ENCODE measurements around the gene OR5H2. TPM values are rescaled to one million over a fixed set of nuclear protein-coding genes. Genes with fewer than 3 reads are reported as not detected.

The OR5H2 gene
- total and polyA plus RNA-seq, 2 of the 8 experiments (the other 6 are each of a cell fraction or from before 2014, with no cell fraction given): not detected

DNA sequence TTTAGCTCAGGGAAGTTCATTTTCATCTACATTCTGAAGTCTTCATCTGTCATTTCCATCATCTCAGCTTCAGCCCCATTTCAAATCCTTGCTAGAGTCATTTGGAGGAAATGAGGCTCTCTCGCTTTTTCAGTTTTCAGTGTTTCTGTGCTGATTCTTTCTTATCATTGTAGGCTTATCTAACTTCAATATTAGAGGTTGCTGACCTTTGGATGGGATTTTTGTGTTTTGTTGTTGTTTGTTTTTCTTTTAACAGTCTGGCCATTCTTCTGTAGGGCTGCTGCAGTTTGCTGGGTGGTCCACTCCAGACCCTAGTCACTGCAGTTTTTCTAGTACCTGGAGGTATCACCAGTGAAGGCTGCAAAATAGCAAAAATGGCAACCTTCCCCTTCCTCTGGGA lies 8.6 kb downstream of the OR5H2 start:
- no peaks in the 10 kb centered on the region for H3K36me3 ChIP-seq (ENCODE audit: control insufficient read depth in 2 of 4, insufficient read depth in 4 of 4, low read length in 3 of 4)
- FAIRE-seq: no peak
- TF ChIP-seq TAF7 (optimal IDR thresholded peaks at IDR 0.05; ENCODE audit: borderline replicate concordance, low read depth, low read length): no peak
- TF ChIP-seq POLR2A (IDR thresholded peaks at IDR 0.05; ENCODE audit: control extremely low read depth in 1 of 2, low read depth in 2 of 2, low read length in 2 of 2): no peak
- TF ChIP-seq, protein P1, sequence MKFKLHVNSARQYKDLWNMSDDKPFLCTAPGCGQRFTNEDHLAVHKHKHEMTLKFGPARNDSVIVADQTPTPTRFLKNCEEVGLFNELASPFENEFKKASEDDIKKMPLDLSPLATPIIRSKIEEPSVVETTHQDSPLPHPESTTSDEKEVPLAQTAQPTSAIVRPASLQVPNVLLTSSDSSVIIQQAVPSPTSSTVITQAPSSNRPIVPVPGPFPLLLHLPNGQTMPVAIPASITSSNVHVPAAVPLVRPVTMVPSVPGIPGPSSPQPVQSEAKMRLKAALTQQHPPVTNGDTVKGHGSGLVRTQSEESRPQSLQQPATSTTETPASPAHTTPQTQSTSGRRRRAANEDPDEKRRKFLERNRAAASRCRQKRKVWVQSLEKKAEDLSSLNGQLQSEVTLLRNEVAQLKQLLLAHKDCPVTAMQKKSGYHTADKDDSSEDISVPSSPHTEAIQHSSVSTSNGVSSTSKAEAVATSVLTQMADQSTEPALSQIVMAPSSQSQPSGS (IDR thresholded peaks at IDR 0.05; ENCODE audit: low read length): no peak
- no peak for TF ChIP-seq CHD2 (IDR thresholded peaks at IDR 0.05; ENCODE audit: low read length)
- TF ChIP-seq SP2 (IDR thresholded peaks at IDR 0.05; ENCODE audit: low read length): no peak
- no peak for TF ChIP-seq CTCF (IDR thresholded peaks at IDR 0.05; ENCODE audit: control extremely low read depth in 1 of 3, insufficient read depth in 1 of 3, low read depth in 1 of 3, low read length in 3 of 3)
- no peak for TF ChIP-seq TAF1 (IDR thresholded peaks at IDR 0.05; ENCODE audit: low read depth, low read length)
- TF ChIP-seq SIRT6 (IDR thresholded peaks at IDR 0.05; ENCODE audit: low read length): no peak
- TF ChIP-seq YY1 (IDR thresholded peaks at IDR 0.05; ENCODE audit: low read depth, low read length): no peak
- no peak for TF ChIP-seq KDM1A (IDR thresholded peaks at IDR 0.05; ENCODE audit: borderline replicate concordance, low read length)
- no peak for TF ChIP-seq POLR2AphosphoS5 (IDR thresholded peaks at IDR 0.05; ENCODE audit: low read depth, low read length)

More for the DNA sequence above, 8.6 kb downstream of the OR5H2 start:
- no peaks in the 10 kb centered on the region for H3K9me3 ChIP-seq (ENCODE audit: insufficient read depth in 2 of 2, low read depth in 1 of 2, low read length in 1 of 2)
- H3K14ac ChIP-seq (ENCODE audit: insufficient read length): no peak overlapping the region
- 94% methylated on average over 1 of the region's 1 CpG; no CpG with 5 or more reads in 1 of the 2 experiments for WGBS, 2 experiments (ENCODE audit: extremely low coverage in 1 of 2, insufficient coverage in 1 of 2, insufficient read length in 1 of 2, insufficient replicate concordance in 2 of 2, low coverage in 1 of 2, low lambda C conversion rate in 2 of 2, missing lambda C conversion rate in 1 of 2)
- H4K91ac ChIP-seq (replicated peaks; ENCODE audit: insufficient read length, low read length): no peak overlapping the region
- no peak overlapping the region for H3K18ac ChIP-seq (ENCODE audit: extremely low read depth, low read length)
- H3K4me3 ChIP-seq (ENCODE audit: extremely low read depth in 1 of 4, insufficient read depth in 2 of 4, low read depth in 3 of 4, low read length in 4 of 4): no peak overlapping the region
- no peak overlapping the region for H3K23ac ChIP-seq (ENCODE audit: insufficient read length)
- H3K79me1 ChIP-seq (ENCODE audit: low read depth, low read length): no peaks in the 10 kb centered on the region
- no peak overlapping the region for H3K4me2 ChIP-seq (ENCODE audit: insufficient read depth in 1 of 2, low read depth in 2 of 2, low read length in 2 of 2)
- H2BK120ac ChIP-seq (replicated peaks; ENCODE audit: low read depth, low read length): no peak overlapping the region
- H2AK5ac ChIP-seq (ENCODE audit: low read depth, low read length): no peak overlapping the region
- H2BK12ac ChIP-seq (ENCODE audit: low read depth, low read length): no peak overlapping the region
- no peaks in the 10 kb centered on the region for H3K79me2 ChIP-seq (ENCODE audit: control insufficient read depth in 1 of 2, insufficient read depth in 2 of 2, low read length in 2 of 2)
- H4K5ac ChIP-seq (ENCODE audit: insufficient read length, low read depth, low read length): no peak overlapping the region
- H3K27ac ChIP-seq (ENCODE audit: low read depth, low read length): no peak overlapping the region
- no peaks in the 10 kb centered on the region for H4K20me1 ChIP-seq (replicated peaks in 1 of 2; ENCODE audit: control insufficient read depth in 1 of 2, insufficient read depth in 2 of 2, low read length in 2 of 2)
- H3K4ac ChIP-seq (replicated peaks; ENCODE audit: insufficient read length, low read depth, low read length): no peak overlapping the region
- H3K9ac ChIP-seq (replicated peaks in 1 of 4; ENCODE audit: extremely low read depth in 1 of 4, low read depth in 3 of 4, low read length in 3 of 4): no peak overlapping the region
- POLR2A ChIA-PET (ENCODE audit: partially characterized antibody): interaction anchor here (1.4 kb wide), 1 partner anchor 35 kb away, joined by 3 read pairs; no protein-coding TSS in a partner anchor
- CTCF ChIA-PET (ENCODE audit: partially characterized antibody): interaction anchor here (1.3 to 3.6 kb wide), 4 partner anchors 14 to 251 kb away, joined by 3 to 11 read pairs (median 8); no protein-coding TSS in a partner anchor
- no peaks in the 10 kb centered on the region for H3K23me2 ChIP-seq (ENCODE audit: low read depth, low read length)
- H2BK15ac ChIP-seq (ENCODE audit: low read length): no peak overlapping the region
- H2AFZ ChIP-seq (ENCODE audit: low read length): no peak overlapping the region
- no peak overlapping the region for H3K56ac ChIP-seq (replicated peaks; ENCODE audit: insufficient read length, low read depth, low read length)
- H3K4me1 ChIP-seq (replicated peaks in 1 of 4; ENCODE audit: control insufficient read depth in 3 of 4, insufficient read depth in 4 of 4, low read length in 3 of 4): no peaks in the 10 kb centered on the region
- H3K27me3 ChIP-seq (replicated peaks in 1 of 4; ENCODE audit: control insufficient read depth in 3 of 4, extremely low read depth in 1 of 4, insufficient read depth in 3 of 4, low read length in 3 of 4): no peaks in the 10 kb centered on the region
- DNase-seq (ENCODE audit: low read depth in 1 of 2, low spot score in 2 of 2): no peak
- no peak overlapping the region for H4K8ac ChIP-seq (ENCODE audit: extremely low read depth, insufficient read depth, low read length)
- no peak overlapping the region for H2BK5ac ChIP-seq (ENCODE audit: low read depth, low read length)
- H2BK20ac ChIP-seq (ENCODE audit: low read length): no peak overlapping the region
